Measurements from ENCODE around the gene ADGRA3.

ADGRA3 gene

GRCh38 chr4:22435652-22436051, 80.2 kb downstream of the ADGRA3 start:
- CTCF ChIA-PET, result interaction anchor here (0.6 to 1.2 kb wide), 4 partner anchors 12 to 363 kb away, joined by 3 read pairs; no protein-coding TSS in a partner anchor

GRCh38 chr4:22434895-22435294, 81.0 kb downstream of the ADGRA3 start:
- no peak overlapping the region for H3K27ac ChIP-seq
- CTCF ChIA-PET, result interaction anchor here (0.6 to 1.2 kb wide), 3 partner anchors 14 to 172 kb away, joined by 3 to 6 read pairs (median 3); no protein-coding TSS in a partner anchor
- TF ChIP-seq CTCF (conservative IDR thresholded peaks at IDR 0.05; ENCODE audit: low read depth), result no peak
- peak; percentile 5 for DNase-seq (ENCODE audit: low spot score)
- POLR2A ChIA-PET (ENCODE audit: low non-redundant PET), result no interaction called here

More at GRCh38 chr4:22435652-22436051, 80.2 kb downstream of the ADGRA3 start:
- no peak for DNase-seq (ENCODE audit: low spot score)
- POLR2A ChIA-PET (ENCODE audit: low non-redundant PET), result no interaction called here
- TF ChIP-seq CTCF (conservative IDR thresholded peaks at IDR 0.05; ENCODE audit: low read depth), result no peak
- no peak overlapping the region for H3K27ac ChIP-seq

GRCh38 chr4:22430626-22431025, 85.2 kb downstream of the ADGRA3 start:
- ChIA-PET CTCF (interaction anchor here (0.6 kb wide), 1 partner anchor 298 kb away, joined by 3 read pairs; no protein-coding TSS in a partner anchor), POLR2A (ENCODE audit: low non-redundant PET) (no interaction called here)

GRCh38 chr4:22428441-22428840, 87.4 kb downstream of the ADGRA3 start:
- CTCF ChIA-PET, result no interaction called here
- TF ChIP-seq CTCF (conservative IDR thresholded peaks at IDR 0.05; ENCODE audit: low read depth), result no peak
- POLR2A ChIA-PET (ENCODE audit: low non-redundant PET), result no interaction called here
- no peak overlapping the region for H3K27ac ChIP-seq
- no peak for DNase-seq (ENCODE audit: low spot score)

More at GRCh38 chr4:22430626-22431025, 85.2 kb downstream of the ADGRA3 start:
- TF ChIP-seq CTCF (conservative IDR thresholded peaks at IDR 0.05; ENCODE audit: low read depth), result no peak
- H3K27ac ChIP-seq, result no peak overlapping the region
- no peak for DNase-seq (ENCODE audit: low spot score)

- ChIA-PET POLR2A (ENCODE audit: low non-redundant PET) (no interaction called here), CTCF (interaction anchor here (0.7 kb wide), 1 partner anchor 17 kb away, joined by 3 read pairs; no protein-coding TSS in a partner anchor)
- DNase-seq (ENCODE audit: low spot score), result no peak
- no peak for TF ChIP-seq CTCF (conservative IDR thresholded peaks at IDR 0.05; ENCODE audit: low read depth)
- H3K27ac ChIP-seq, result no peak overlapping the region
Observed at GRCh38 chr4:22427675-22428074, 88.2 kb downstream of the ADGRA3 start.

- CTCF ChIA-PET, result no interaction called here
- DNase-seq (ENCODE audit: low spot score), result no peak
- H3K27ac ChIP-seq, result no peak overlapping the region
- no peak for TF ChIP-seq CTCF (conservative IDR thresholded peaks at IDR 0.05; ENCODE audit: low read depth)
- POLR2A ChIA-PET (ENCODE audit: low non-redundant PET), result no interaction called here
Observed at GRCh38 chr4:22420291-22420690, 95.6 kb downstream of the ADGRA3 start.

Measured in RWPE1 (cell line).